GM19043 (cell line): ENCODE results near the gene ATP2B3.

ENCODE experiments used
- ATAC-seq: cut with Tn5 transposase; IDR thresholded peaks from one replicate; pipeline ENCODE4 v1.9.1; 2021; ENCODE audit warnings: low read depth; ENCODE audit not compliant: unreplicated experiment

ATP2B3 gene

DNA sequence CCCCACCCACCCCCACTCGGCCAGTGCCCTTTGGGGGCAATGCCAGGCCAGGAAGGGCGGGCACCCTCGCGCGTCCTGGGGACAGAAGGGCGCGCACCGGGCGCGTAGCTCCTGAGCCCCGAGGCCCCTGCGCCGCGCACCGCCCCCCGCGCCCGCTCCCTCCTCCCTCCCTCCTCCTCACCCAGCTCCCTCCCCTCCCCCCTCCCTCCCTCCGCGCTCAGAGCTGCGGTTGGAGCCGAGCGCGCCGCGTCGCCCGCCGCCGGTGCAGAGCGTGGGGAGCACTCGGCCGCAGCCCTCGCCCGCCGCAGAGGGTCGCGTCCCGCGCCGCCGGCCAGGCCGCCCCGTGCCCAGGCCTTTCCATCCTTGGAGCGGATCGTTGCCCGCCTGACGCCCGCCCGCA lies at the start of gene ATP2B3:
ATP2B3 (plus strand) TSS at position 220 of the 400 bp plus-strand sequence. CDS start 18,606 bp downstream, outside the sequence.
- ATAC-seq: no peak

DNA sequence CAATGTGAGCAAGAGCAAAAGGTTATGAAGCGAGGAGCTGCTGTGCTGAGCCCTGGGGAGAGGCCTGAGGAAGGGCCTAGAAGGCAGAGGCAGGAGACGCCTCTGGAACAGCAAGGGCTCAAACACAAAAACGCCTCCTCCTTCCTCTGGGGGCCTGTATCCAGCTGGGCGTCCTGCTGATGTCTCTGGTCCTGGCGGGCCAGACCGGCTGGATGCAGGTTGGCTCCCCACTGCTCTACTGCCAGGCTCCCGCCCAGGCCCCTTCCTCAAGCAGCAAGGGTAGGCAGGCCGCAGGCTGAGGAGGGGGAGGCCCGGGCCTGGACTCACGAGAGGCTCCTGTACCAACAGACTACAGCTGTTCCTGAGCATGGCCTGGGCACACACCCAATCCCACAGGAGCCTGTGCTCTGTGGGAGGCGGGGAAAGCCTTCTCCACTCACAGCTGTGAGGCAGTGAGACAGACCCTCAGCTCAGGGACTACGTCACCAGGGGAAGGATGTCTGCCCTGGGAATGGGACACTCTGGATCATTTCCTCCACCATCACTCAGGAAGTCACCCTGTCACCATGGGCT lies 49.3 kb upstream of the ATP2B3 start:
- ATAC-seq: no peak

DNA sequence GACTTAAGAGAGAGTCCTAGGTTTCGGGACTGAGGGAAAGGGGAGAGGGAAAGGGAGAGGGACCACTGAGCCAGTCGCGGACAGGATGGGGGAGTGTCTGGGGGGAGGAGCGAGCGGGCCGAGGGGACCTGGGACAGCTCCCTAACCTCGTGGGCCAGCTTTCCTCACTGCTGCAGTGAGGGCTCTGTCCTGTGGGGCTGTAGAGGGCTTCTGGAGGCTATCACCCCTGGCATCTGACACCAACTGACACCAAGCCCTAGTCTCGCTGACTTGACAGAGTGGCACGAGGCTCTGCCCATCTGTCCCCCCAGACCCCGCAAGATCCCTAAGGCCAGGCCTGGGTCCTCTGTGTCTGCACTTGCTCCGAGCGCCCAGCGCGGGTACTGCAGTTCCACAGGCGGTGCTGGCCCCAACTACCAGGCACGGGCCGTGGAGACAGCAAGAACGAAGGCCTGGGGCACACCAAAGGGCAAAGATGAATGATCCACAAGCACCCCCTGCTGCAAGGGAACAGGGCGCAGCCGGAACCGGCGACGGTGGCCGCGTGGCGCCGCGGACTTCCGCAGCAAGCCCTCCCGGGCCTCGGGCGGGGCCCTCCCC lies 47.5 kb upstream of the ATP2B3 start:
- ATAC-seq: peak; percentile 24

DNA sequence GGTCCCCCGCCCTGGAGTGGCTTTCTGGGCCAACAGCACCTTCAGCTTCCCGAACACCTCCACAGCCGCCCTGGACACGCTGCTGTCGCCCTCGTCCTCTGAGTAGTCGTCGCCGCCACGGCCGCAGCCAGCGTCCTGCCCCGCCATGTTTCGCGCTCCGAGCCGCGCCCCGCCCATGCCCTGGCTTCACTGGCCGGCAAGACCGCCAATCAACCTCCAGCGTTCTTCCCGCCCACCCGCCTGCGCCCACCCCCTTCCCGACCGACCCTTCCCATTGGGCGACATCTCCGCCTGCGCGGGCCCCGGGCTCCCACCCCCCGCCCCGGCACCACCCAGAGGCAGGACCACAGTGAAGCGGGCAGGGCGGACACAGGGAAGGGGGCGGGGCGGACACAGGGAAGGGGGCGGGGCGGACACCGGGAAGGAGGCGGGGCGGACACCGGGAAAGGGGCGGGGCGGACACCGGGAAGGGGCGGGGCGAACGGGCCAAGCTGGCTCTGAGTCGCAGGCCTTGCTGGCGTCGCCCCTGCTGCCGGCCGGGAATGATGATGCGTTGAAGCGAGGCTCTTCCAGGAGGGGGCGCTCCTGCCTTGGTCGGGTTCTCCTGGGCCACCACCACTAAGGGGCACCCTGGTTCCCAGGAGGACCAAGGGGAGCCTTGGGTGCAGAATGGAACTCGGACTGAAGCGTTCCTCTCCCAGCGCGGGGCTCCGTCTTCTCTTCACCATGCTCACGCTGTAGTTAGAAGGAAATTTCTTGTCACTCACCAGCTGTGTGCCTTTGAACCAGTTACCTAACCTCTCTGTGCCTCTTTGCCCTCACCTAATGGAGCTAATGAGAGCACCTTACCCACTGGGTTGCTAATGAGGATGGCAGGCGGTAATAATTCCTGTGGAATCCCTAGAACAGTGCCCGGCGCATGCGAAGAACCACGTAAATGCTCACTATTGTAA lies 46.8 kb upstream of the ATP2B3 start, which contains the start of gene HAUS7:
HAUS7 (minus strand) TSS at position 166 of the 953 bp plus-strand sequence; CDS start at position 147, 19 bp downstream.
- ATAC-seq: peak; percentile 76

DNA sequence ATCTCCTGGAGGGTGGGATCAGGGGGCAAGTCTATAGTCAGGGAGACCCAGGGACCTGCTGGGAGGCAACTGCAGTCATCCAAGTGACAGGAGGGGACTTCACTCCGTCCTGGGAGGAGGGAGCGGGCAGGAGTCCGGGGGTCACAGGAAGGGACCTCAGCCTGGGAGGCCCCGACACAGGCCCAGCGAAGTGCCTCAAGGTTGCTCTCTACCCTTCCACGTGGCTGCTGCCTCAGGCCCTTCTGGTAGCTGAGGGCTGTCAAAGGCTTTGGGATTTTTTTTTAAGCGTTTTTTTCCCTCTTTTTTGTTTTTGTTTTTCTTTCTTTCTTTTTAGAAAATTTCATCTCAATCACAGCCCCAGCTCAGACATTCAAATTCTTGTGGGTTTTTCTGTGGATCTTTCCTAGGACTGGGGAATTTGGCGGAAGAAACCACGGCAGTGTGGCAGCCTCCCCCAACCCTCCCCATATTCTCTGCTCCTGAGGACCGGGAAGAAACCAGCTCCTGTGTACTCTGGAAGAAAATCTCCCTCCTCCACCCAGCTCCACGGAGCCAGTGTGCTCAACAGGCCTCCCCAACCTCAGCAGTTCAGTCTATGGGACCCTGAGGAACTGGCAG lies 45.7 kb upstream of the ATP2B3 start:
- ATAC-seq: no peak

DNA sequence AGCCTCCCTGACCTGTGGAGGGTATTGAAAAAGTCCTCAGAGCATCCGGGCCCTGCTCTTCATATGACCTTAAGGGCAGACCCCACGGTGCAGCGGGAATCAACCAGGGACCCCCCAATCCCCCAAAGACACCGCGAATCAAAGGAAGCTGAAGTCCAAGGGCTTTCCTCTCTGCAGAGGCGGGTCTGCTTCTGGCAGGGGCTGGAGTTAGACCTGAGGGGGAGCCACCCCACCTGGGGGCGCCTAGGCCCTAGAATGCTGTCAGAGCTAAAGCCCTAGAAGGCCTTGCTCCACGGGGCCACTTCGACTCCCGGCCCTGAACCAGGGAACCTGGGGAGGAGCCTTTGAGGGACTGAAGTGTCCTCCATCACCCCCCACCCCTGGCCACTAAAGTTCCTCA lies 44.3 kb upstream of the ATP2B3 start:
- ATAC-seq: no peak

DNA sequence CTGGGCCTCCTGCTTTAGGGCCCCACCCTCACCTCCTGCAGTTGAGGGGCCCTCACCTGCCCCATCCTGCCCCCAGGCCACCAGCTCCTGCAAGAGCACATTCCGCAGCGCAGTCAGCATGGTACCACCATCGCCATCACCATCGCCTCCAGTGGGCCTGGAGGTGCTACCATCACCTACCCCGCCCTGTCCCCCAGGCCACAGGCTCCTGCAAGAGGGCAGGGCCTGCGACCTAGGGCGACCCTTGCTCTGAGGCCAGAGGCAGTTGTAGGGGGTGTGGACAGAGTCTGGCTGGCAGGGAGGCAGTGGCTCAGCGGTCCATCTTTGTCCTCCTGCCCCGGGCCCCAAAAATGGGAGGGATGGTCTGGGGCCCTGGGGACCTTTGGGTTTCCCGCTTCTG lies 43.2 kb upstream of the ATP2B3 start:
- ATAC-seq: no peak

DNA sequence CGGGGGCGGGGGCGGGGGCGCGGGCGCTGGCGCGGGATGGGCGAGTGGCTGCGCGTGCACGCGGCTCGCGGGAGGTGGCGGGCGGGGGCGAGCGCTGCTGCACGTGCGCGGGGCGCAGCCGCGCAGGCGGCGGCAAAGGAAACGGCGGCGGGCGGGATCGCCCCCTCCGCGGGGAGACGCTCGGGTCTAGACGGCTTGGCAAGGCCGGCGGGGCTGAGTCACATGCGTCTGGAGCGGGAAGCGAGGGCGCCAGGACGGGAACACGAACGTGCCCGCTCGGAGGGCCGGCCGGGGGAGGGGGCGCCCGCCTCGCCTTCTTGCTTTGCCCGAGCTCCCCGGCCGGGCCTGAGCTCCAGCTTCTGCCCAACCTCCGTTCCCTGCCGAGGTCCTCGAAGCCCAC lies 42.7 kb upstream of the ATP2B3 start:
- no peak for ATAC-seq

DNA sequence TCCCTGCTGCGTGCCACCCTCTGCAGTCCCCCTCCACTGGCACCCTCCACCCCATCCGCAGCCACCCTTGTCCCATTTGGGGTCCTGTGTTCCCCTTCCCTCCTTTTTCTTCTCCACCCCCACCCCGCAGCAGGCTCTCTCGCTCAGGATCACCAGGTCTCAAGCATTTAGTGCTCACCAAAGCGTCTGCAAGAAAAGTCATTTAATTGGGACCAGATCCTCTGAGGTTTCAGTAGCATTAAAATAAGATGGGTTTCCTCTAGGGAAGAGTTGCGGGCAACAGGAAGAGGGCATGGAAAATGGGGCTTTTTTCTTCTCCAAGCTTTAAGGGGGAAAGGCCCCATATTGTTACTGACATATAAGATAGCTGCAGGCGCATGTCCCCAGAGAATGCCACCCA lies 42.2 kb upstream of the ATP2B3 start:
- ATAC-seq: no peak

DNA sequence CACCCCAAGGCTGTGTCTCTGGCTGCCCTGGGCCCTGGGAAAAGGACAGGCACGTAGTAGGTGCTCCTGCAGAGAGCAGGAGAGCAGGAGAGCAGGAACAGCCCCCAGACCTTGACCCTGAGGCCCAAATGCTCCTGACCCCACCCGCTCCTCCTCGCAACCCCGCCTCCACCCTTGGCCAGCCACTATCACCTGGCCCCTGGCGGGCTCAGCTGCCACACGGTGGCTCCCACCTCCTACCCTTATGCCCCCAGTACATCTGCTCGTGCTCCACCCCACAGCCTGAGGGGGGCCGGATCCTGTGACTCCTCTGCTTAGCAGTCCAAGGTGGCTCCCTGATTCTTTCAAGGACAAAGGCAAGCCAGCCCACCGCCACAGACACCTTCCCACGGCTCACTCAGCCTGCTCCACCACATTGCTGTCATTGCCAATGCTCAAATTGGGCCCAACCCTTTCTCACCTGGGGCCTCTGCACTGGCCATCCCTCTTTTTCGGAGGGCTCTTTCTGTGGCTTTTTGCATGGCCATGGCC lies 41.6 kb upstream of the ATP2B3 start:
- ATAC-seq: no peak

DNA sequence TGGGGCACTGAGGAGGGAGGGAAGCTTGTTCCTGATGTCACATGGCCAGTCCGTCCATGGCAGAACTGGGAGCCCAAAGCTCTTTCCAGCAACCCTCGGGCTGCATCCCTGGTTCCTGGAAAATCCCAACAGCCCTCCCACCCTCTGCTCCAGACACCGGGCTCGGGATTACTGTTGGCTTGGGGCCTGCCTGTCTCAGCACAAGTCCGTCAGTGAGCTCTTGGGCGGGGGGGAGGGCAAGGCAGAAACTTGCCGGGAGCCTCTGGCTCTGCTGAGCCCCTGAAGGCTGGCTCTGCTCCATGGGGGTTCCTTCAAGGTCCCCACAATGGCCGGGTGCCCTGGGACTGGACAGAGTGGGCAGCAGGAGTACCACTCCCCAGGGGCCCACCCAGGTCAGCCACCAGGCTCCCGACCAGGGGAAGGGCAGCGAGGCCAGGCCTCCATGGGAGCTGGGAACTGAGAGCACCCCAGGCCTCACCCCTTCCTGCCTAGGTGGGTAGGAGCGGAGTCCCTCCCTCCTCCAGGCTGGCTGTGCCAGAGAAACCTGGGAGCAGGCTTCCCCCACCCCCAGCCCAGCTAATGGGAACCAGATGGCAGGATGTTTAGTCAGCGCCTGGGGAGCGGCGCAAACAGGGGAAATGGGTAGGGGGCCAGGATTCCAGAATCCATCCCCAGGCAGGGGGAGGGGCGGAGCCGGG lies 40.6 kb upstream of the ATP2B3 start:
- no peak for ATAC-seq

DNA sequence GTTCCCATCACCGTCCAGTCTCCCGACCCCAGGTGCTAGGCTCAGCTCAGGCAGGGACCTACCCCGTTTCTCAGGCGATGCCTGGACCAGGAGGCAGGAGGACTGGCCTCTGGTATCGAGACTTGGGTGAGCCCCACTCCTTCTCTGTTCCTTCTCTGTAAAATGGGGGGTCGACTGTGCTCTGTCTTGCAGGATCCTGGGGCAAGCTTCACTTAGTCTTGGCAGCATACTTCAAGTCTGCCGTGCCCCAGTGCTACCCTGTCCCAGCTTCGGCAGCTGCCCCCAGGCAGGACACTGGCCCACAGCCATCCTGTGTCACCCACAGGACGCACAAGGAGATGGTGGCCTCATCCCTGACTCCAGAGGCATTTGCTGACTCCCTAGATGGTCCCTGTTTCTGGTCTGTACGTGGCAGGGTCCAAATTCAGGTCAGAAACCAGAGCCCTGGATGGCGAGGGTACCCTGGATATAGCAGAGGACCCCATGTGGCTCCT lies 40.0 kb upstream of the ATP2B3 start:
- ATAC-seq: no peak

DNA sequence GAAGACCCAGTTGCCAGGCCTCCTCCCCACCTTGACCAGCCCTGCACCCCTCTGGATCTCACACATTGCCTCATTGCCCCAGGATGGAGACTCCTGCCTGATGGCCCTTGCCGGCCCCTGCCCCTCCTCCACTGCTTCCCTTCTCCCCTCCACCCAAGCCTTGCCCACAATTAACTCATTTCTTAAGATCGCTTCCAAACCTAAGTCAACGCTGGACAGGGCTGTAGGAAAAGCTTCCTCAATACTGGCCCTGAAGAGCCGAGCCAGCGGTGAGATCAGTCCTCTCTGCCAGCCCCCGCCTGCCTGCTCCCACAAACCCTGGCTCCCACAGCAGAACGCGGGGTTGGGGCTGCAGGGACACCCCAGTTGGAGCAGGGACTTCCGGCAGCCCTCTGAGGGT lies 39.5 kb upstream of the ATP2B3 start:
- no peak for ATAC-seq

DNA sequence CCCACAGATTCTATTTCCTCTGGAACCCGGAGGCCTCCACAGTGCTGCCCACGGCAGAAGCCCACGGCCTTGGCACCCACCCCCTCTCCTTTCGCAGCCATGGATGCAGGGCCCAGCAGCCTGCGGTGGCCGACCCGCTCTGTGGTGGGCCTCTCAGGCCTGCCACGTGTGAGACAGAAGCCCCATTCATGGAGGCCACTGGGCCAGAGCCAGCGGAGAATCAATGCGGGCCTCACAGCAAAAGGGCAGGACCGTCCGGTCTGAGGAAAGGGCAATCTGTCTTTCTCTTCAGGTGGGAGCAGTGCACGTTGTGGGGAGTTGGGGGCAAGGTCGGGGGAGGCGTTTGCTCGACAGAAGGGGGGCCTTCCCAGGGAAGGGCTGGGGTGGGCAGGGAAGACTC lies 38.7 kb upstream of the ATP2B3 start:
- ATAC-seq: no peak

DNA sequence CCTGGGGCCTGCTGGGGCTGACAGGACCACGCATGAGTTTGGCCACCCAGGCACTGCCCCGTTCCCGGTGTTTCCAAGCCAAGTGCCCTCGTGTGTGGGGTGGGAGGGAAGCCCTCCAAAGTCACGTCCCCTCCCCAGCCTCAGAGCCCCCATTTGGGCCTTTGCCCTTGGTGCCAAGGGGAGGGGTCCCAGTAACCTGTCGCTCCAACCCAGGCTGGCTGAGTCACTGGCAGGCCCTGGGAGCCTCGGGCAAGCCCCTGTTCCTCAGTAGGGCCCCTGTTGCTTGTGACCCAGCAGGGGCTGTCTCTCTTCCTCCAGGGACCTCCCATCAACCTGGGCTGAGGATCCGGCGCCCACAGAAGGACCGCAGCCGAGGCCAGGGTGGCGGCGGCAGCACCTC lies 36.4 kb upstream of the ATP2B3 start:
- no peak for ATAC-seq

DNA sequence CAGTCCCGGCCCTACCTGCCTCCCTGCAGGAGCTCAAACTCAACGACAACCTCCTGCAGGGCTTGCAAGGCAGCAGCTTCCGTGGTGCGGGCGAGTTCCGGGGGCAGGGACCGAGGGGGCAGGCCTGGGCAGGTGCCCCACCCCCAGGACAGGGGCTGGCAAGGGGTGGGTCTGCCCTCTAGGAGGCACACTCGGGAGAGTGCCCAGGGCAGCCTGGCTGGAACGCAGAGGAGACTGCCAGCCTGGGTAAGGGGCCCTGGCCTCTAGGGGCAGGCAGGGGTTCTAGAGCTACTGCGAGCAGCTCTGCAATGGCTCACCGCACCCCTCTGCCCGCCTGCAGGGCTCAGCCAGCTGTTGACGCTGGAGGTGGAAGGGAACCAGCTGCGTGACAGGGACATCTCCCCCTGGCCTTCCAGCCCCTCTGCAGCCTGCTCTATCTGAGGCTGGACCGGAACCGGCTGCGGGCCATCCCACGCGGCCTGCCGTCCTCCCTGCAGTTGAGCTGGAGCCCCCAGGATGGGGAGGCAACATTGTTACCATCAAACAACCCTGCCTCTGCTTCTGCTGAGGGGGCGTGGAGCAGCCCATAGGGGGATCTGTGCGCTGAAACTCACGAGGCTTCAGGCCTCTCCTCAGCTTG lies 34.9 kb upstream of the ATP2B3 start:
- ATAC-seq: no peak

DNA sequence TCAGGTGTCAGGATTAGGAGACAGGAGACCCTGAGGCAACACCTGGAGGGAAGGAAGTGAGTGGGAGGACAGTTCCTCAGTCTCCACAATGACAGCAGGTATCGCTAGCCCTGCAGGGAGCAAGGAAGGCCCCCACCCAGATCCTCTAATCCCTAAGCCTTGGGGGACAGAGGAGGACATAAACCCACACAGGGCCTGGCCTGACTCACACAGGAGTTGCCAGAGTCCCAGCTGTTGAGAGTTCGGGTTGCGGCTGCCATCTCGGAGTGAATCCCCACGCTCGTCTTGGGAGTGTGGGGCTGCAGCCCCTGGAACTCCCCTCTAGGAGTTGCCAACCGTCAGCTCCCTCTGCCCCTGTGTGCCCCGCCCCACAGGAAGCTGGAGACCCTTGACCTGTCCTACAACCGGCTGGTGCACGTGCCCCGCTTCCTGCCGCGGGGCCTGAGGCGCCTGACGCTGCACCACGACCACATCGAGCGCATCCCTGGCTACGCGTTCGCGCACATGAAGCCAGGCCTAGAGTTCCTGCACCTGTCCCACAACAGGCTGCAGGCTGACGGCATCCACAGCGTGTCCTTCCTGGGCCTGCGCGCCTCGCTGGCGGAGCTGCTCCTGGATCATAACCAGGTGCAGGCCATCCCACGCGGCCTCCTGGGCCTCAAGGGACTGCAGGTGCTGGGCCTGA lies 31.9 kb upstream of the ATP2B3 start:
- ATAC-seq: no peak

DNA sequence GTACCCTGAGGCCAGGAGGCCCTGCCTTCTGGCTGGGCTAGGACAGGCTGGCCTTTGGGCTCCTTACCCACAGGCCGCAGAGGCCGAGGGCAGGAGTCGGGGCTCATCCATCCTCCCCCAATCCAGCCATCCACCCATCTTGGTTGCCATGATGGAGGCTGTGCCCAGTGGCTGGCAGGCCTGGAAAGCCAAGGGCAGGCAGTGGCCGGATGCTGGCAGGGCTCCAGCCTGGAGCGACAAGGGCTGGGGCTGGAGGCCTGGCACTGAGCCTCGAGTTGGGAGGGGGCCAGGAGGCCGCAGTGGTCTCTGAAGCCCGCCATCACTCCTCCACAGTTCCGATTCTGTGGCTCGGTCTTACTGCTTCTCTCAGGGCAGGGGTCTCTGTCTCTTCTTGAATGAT lies 31.3 kb upstream of the ATP2B3 start:
- ATAC-seq: no peak

DNA sequence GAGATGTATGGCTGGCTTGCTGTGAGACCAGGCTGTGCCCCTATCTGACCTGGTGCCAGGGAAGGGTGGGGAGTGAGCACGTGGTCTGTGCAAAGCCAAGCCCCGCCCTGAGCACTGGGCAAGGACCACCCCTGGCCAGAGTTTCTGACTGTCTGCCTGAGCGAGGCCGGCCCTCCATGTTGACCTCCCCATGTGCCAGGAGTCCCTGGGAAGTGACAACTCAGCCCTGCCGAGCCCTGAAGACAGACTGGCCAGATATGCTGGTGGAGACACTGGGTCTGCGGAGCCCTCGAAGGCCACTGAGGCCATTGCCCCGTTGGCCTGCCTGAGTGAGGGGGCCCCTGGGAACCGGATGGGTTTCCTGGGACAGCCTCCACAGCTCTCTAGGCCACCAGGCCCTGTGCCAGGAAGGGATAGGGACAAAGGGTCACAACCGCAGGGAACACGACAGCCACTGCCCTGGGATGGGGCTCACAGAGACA lies 29.8 kb upstream of the ATP2B3 start:
- no peak for ATAC-seq
